ENCODE results near the gene TIFAB. TPM values are rescaled to one million over a fixed set of nuclear protein-coding genes. Genes with fewer than 3 reads are reported as not detected.
"Not testable (repeated sequence)": the region's sequence is repeated elsewhere in the genome, so short reads cannot be mapped to it uniquely, and the experiment has no call there.

Gene TIFAB
- polyA plus RNA-seq (2011; rRNA removed): not detected in 2 replicates
- polyA minus RNA-seq (2011; rRNA and poly(A)+ RNA removed): not detected in 2 replicates

- ChIA-PET POLR2A (no interaction called here), CTCF (interaction anchor here (26.3 kb wide), 1 partner anchor 110 kb away, joined by 1147 read pairs; the partner anchor contains the start of gene CXCL14)
- DNase-seq (ENCODE audit: low read depth): no peak
- no peaks in the 10 kb centered on the region for H3K36me3 ChIP-seq (ENCODE audit: control insufficient read depth, insufficient read depth, low read length)
- H3K4me3 ChIP-seq (ENCODE audit: low read depth, low read length): no peak within 1 kb of the TSS
- no peak for TF ChIP-seq CTCF (IDR thresholded peaks at IDR 0.05; ENCODE audit: insufficient read depth, low read depth, low read length)
- no peaks in the 10 kb centered on the region; the same call in none of the 2 replicates for H3K27me3 ChIP-seq (ENCODE audit: control insufficient read depth, insufficient read depth, low read length)
These were observed at the start of gene TIFAB for GRCh38 chr5:135452321-135453030. Gene TIFAB, minus strand, starts transcription at chr5:135452351. Its CDS starts 2,412 bp downstream, at chr5:135449939.

- no peaks in the 10 kb centered on the region for H3K36me3 ChIP-seq (ENCODE audit: control insufficient read depth, insufficient read depth, low read length)
- ChIA-PET CTCF (interaction anchor here (1.4 kb wide), 2 partner anchors 32 to 53 kb away, joined by 3 to 5 read pairs; no protein-coding TSS in a partner anchor), POLR2A (no interaction called here)
- no peak for TF ChIP-seq CTCF (IDR thresholded peaks at IDR 0.05; ENCODE audit: insufficient read depth, low read depth, low read length)
- H3K4me3 ChIP-seq (ENCODE audit: low read depth, low read length): no peak overlapping the region
- DNase-seq (ENCODE audit: low read depth): no peak
- H3K27me3 ChIP-seq (ENCODE audit: control insufficient read depth, insufficient read depth, low read length): peaks cover 2% of the 10 kb centered on the region
These were observed 46.5 kb upstream of the TIFAB start for GRCh38 chr5:135498637-135498995.

- Histone ChIP-seq H3K27me3 (ENCODE audit: control insufficient read depth, insufficient read depth, low read length) (peaks cover 2% of the 10 kb centered on the region), H3K4me3 (ENCODE audit: low read depth, low read length) (no peak overlapping the region), H3K36me3 (ENCODE audit: control insufficient read depth, insufficient read depth, low read length) (no peaks in the 10 kb centered on the region)
- POLR2A ChIA-PET: no interaction called here
- no peak for TF ChIP-seq CTCF (IDR thresholded peaks at IDR 0.05; ENCODE audit: insufficient read depth, low read depth, low read length)
- CTCF ChIA-PET: no interaction called here
- DNase-seq (ENCODE audit: low read depth): no peak
These were observed 46.0 kb upstream of the TIFAB start for GRCh38 chr5:135497971-135498636.

GRCh38 chr5:135495531-135495930 lies 43.4 kb upstream of the TIFAB start:
- H3K4me3 ChIP-seq (ENCODE audit: low read depth, low read length); DNase-seq (ENCODE audit: low read depth); H3K27me3 ChIP-seq (ENCODE audit: control insufficient read depth, insufficient read depth, low read length); POLR2A ChIA-PET; H3K36me3 ChIP-seq (ENCODE audit: control insufficient read depth, insufficient read depth, low read length): not testable (repeated sequence)
- CTCF ChIA-PET: interaction anchor here (1.3 to 4.5 kb wide), 3 partner anchors 30 to 57 kb away, joined by 4 to 27 read pairs (median 4); no protein-coding TSS in a partner anchor

GRCh38 chr5:135494196-135494595 lies 42.0 kb upstream of the TIFAB start:
- TF ChIP-seq CTCF (IDR thresholded peaks at IDR 0.05; ENCODE audit: insufficient read depth, low read depth, low read length): no peak
- DNase-seq (ENCODE audit: low read depth): no peak
- H3K4me3 ChIP-seq (ENCODE audit: low read depth, low read length): no peak overlapping the region
- ChIA-PET CTCF (interaction anchor here (0.7 to 4.5 kb wide), 9 partner anchors 9 to 684 kb away, joined by 3 to 27 read pairs (median 4); no protein-coding TSS in a partner anchor), POLR2A (no interaction called here)
- H3K36me3 ChIP-seq (ENCODE audit: control insufficient read depth, insufficient read depth, low read length): no peaks in the 10 kb centered on the region
- peaks cover 2% of the 10 kb centered on the region; the same call in 1 of the 2 replicates for H3K27me3 ChIP-seq (ENCODE audit: control insufficient read depth, insufficient read depth, low read length)

All from BJ (cell line).